ENCODE results near the gene PM20D2. TPM values are rescaled to one million over a fixed set of nuclear protein-coding genes. Genes with fewer than 3 reads are reported as not detected.

The PM20D2 gene
- total and polyA plus RNA-seq, 2 of the 8 experiments (the other 6 are each of a cell fraction or from before 2014, with no cell fraction given): 2.7 to 7.6 TPM

DNA sequence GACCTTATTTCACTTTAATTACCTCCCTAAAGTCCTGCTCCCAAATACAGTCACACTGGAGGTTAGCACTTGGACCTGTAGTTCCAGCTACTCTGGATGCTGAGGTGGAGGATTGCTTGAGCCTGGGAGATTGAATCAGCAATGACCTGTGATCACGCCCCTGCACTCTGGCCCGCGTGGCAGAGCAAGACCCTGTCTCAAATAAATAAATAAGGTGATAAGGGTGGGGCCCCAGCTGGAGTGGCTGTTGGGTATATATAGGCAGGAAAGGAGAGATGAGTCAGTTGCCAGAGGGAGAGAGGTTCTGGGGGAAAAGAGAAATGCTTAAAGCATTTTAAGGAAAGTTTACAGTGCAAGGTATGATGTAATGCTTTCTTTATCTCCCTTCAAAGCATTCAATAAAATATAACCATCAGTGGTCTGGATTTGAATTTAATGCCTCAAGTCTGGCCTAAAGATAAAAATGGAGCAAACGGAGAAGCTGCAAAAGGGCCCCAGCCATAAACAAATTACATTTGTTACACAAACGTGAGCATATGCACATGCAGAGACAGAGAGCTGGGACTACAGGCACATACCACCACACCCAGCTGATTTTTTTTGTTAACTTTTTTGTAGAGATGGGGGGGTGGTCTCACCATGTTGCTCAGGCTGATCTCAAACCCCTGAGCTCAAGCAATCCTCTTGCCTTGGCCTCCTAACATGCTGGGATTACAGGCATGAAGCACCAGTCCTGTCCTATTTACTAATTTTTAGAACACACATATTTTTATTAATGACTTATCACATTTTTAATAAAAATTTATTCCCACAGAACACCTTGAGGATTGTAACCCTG lies 6.1 kb upstream of the PM20D2 start (continued):
- TF ChIP-seq SUZ12 (IDR thresholded peaks at IDR 0.05; ENCODE audit: low read length) (no peak), JUND (IDR thresholded peaks at IDR 0.05; ENCODE audit: low read length) (no peak)

Measured in H1 (cell line).